ENCODE data around the gene TOX4. TPM values are rescaled to one million over a fixed set of nuclear protein-coding genes. Genes with fewer than 3 reads are reported as not detected.

Gene TOX4
- total RNA-seq (2014; rRNA removed; shearing (Covaris generic)) = 18.4 and 44.4 TPM in 2 replicates

DNA sequence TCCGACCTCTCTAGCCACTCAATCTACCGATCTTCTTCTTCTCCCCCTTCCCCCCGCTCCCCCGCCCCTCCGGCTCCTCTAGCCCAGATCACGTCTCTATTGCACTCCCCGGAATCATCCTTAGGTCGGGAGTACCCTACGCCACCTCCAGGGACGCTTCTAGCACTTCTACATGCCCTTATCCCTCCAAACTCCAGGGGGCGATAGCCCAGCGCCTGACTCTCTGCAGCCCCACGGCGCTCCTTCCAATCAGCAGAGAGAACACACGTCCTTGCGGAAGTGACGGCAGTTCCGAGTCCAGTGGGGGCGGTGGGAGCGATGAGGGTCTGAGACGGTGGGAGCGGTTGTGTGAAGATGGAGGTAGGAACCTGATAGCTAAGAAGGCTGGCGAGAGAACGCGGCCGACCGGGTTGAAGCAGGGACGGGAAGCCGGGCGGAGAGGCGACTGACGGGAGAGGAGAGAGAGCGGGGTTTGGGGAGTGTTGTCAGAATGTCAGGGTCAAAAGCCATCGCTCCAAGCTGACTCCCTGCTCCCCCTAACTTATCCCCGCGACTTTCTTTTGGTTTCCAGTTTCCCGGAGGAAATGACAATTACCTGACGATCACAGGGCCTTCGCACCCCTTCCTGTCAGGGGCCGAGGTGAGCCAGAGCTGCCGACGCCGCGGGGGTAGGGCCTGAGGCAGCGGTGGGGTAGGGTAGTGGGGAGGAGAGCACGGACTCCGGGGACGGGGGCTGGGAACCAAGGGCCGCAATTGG lies at the start of gene TOX4, which contains the start of gene RAB2B:
Gene TOX4 (plus strand): TSS at position 271 of the 757 bp plus-strand sequence. CDS start 84 bp downstream, at position 355.
Gene RAB2B (minus strand): TSS at position 35 of the 757 bp plus-strand sequence. CDS start 87 bp downstream, outside the sequence.

DNA sequence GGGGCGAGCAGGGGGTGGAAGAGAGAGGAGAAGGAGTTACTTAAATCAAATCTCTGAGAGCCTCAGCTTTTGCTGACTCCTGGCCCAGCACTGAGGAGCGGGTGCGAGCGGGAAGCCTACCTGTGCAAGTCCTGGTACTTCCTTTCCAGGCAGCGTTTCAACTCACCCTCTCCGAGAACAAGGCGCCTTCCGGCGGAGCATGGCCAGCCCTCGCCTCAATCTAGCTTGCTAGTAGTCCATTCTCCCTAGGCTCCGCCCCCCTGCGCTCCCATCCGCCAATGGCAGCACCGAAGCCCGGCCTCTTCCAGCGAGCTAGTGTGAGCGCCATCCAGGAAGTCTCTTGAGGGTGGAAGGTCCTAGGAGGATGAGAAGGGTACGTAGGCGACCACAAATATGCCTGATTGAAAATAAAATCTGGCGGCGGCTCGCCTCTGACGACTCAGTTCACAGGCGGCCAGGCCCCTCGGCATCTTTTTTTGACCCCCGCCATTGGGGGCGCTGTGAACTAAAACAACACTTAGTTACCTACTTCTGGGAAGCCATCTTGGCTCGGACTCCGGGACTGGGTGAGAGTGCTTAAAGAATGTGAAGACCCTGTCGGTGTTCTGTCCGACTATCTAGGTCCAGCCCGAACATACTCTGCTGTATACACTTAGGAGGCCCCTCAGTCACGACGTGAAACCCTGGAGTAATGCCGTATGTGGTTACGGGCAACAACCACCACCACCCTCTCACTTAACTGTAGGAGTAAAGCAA lies 20.9 kb upstream of the TOX4 start, which contains the start of gene CHD8:
Gene CHD8 (minus strand): TSS at position 212 of the 756 bp plus-strand sequence. CDS start 24,480 bp downstream, outside the sequence.

DNA sequence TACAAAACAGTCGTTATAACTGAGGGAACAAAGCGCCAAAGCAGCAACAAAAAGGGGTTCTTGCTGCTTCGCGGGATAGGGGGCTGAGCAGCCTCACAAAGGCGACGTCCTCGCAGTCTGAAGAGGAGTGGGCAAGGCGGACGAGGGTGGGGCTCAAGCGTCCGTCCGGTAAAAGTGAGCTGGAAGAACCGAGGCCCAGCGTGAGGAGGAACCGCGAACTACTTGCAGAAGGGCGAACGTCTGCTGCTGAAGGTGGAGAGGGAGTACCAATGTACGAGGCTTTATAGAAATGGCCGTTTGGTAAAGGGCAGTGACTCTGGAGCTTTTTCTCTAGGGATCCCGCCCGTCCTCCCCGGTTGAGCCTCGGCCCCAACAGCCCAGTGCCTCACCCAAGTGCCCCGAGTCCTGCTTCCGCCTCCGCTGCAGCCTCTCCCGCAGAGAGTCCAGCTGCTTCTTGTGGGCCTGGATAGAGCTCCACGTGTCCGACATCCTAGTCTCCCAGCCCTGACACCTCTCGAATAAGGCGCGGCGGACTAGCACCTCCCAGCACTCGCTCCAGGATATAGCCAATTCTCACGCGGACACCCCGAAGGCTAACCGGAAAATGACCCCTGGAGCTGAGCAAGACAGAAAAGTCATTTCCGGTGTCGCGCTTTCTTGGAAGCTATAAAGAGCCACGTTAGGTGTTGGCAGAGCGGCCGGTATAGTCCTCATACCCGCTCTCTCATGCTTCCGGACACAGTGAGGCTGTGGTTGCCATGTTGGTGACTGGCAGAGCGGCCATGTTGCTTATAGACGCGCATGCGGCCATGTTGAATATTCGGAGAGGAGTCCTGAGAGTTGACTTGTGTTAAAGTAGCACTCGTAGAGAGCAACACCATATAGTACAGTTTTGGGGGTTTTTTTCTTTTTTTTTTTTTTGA lies 34.0 kb downstream of the TOX4 start, which contains the start of gene METTL3:
Gene METTL3 (minus strand): TSS at position 606 of the 923 bp plus-strand sequence. CDS start 117 bp downstream, at position 489.

DNA sequence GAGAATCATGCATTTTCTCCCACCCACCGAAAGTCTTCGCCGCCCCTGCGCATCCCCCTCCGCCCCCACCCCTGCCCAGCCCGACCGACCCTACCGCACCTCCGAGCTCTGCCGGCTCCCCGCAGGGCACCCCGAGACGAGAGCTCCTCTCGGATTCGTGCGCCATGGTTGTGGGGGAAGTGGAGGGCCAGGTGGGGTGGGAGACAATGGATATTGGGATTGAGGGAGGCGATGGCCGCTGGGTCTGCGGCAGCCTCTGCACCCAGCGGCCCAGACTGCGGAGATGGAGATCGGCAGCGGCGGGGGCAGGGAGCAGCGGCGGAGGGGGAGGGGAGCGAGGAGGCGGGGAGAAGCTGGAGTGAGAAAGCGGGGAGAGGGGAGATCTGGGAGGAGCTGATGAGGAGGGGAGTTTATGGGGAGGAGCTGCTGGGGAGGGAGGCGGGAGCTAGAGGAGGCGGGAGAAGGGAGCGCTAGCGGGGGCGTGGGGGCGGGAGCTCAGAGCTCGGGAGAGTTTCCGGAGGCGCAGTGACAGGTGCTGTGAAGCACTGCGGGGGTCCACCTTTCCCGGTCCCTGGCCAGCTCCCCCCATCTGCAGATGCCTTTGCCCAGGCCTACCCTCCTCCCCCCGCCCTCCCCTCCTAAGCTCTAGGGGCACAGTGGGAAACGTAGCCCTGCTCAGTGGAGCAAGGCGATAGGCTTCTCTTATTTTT lies 49.1 kb downstream of the TOX4 start, which contains the start of gene SALL2:
Gene SALL2 (minus strand): TSS at position 385 of the 710 bp plus-strand sequence. CDS start 219 bp downstream, at position 166.

Small RNA genes within 50 kb of the gene (small RNA-seq; reads per million reads assigned to genes)
- gene RN7SL650P = not detected

Other genes starting within 250 kb of the TOX4 start
- 780 and 859 TPM in 2 replicates for gene HNRNPC, start 207.8 kb upstream of the TOX4 start, total RNA-seq (2014; rRNA removed; shearing (Covaris generic))
- not detected in 2 replicates for gene RPGRIP1, start 197.1 kb upstream of the TOX4 start, total RNA-seq (2014; rRNA removed; shearing (Covaris generic))
- gene SUPT16H, start 93.2 kb upstream of the TOX4 start, total RNA-seq (2014; rRNA removed; shearing (Covaris generic)) = 104 and 106 TPM in 2 replicates
- gene CHD8, start 21.1 kb upstream of the TOX4 start, total RNA-seq (2014; rRNA removed; shearing (Covaris generic)) = 39.9 and 45.0 TPM in 2 replicates
- 12.0 and 17.1 TPM in 2 replicates for gene RAB2B, start 236 bp upstream of the TOX4 start, total RNA-seq (2014; rRNA removed; shearing (Covaris generic))
- gene METTL3, start 34.1 kb downstream of the TOX4 start, total RNA-seq (2014; rRNA removed; shearing (Covaris generic)) = 52.6 and 55.3 TPM in 2 replicates
- 1.6 and 3.2 TPM in 2 replicates for gene SALL2, start 49.2 kb downstream of the TOX4 start, total RNA-seq (2014; rRNA removed; shearing (Covaris generic))
- gene OR10G3, start 102.9 kb downstream of the TOX4 start, total RNA-seq (2014; rRNA removed; shearing (Covaris generic)) = not detected in 2 replicates
- not detected in 2 replicates for gene OR10G2, start 157.7 kb downstream of the TOX4 start, total RNA-seq (2014; rRNA removed; shearing (Covaris generic))
- gene OR4E2, start 176.6 kb downstream of the TOX4 start, total RNA-seq (2014; rRNA removed; shearing (Covaris generic)) = not detected in 2 replicates
- not detected in 2 replicates for gene OR4E1, start 196.6 kb downstream of the TOX4 start, total RNA-seq (2014; rRNA removed; shearing (Covaris generic))